ENCODE measurements around the gene SND1. TPM values are rescaled to one million over a fixed set of nuclear protein-coding genes. Genes with fewer than 3 reads are reported as not detected.

SND1 gene
- total RNA-seq, 4 donors from 2014 or later, result 62.0 to 89.4 (median 82.1) TPM

GRCh38 chr7:128036226-128036940 lies 384.4 kb downstream of the SND1 start:
- H3K4me3 ChIP-seq (ENCODE audit: low read depth, poor library complexity, severe bottlenecking), result no peak overlapping the region
- intact Hi-C loops (cut with DNase I; ENCODE audit: low total_unique reads), result no loop called here
- 88 to 90% methylated on average over 4 of the region's 4 CpGs for WGBS, 2 donors
- TF ChIP-seq CTCF (IDR thresholded peaks at IDR 0.05), result no peak
- no peak for TF ChIP-seq POLR2A (IDR thresholded peaks at IDR 0.05)
- no peak for DNase-seq (ENCODE audit: low spot score in 2 of 2)

DNA sequence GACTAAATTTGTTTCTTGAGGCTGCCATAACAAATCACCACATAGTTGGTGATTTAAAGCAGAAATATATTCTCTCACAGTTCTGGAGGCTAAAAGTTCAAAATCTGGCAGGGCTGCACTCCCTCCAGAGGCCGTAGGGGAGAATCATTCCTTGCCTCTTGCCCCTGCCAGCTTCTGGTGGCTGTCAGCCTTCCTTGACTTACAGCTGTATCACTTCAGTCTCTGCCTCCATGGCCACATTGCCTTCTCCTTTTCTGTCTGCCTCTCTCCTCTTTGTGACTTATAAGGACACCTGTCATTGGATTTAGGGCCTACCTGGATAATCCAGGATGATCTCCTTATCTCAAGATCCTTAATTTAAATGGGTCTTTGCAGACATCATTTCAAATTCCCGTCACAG lies 385.1 kb downstream of the SND1 start:
- 94 to 100% methylated on average over 2 of the region's 2 CpGs for WGBS, 2 donors
- intact Hi-C loops (cut with DNase I; ENCODE audit: low total_unique reads), result no loop called here
- no peak for DNase-seq (ENCODE audit: low spot score in 2 of 2)
- TF ChIP-seq POLR2A (IDR thresholded peaks at IDR 0.05) (no peak), CTCF (IDR thresholded peaks at IDR 0.05) (no peak)
- H3K4me3 ChIP-seq (ENCODE audit: low read depth, poor library complexity, severe bottlenecking), result no peak overlapping the region

GRCh38 chr7:128037880-128038619 lies 386.1 kb downstream of the SND1 start:
- no peak for DNase-seq (ENCODE audit: low spot score in 2 of 2)
- TF ChIP-seq CTCF (IDR thresholded peaks at IDR 0.05) (no peak), POLR2A (IDR thresholded peaks at IDR 0.05) (no peak)
- intact Hi-C loops (cut with DNase I; ENCODE audit: low total_unique reads), result no loop called here
- 96 to 97% methylated on average over 8 of the region's 8 CpGs for WGBS, 2 donors
- no peak overlapping the region for H3K4me3 ChIP-seq (ENCODE audit: low read depth, poor library complexity, severe bottlenecking)

GRCh38 chr7:128039544-128039953 lies 387.6 kb downstream of the SND1 start:
- intact Hi-C loops (cut with DNase I; ENCODE audit: low total_unique reads), result no loop called here
- WGBS, 2 donors, result 91 to 96% methylated on average over 4 of the region's 4 CpGs
- DNase-seq (ENCODE audit: low spot score in 2 of 2), result no peak
- H3K4me3 ChIP-seq (ENCODE audit: low read depth, poor library complexity, severe bottlenecking), result no peak overlapping the region
- no peak for TF ChIP-seq CTCF (IDR thresholded peaks at IDR 0.05)
- no peak for TF ChIP-seq POLR2A (IDR thresholded peaks at IDR 0.05)

- TF ChIP-seq CTCF (IDR thresholded peaks at IDR 0.05) (no peak), POLR2A (IDR thresholded peaks at IDR 0.05) (no peak)
- intact Hi-C loops (cut with DNase I; ENCODE audit: low total_unique reads), result no loop called here
- 74 to 78% methylated on average over 3 of the region's 3 CpGs for WGBS, 2 donors
- H3K4me3 ChIP-seq (ENCODE audit: low read depth, poor library complexity, severe bottlenecking), result no peak overlapping the region
- DNase-seq (ENCODE audit: low spot score in 2 of 2), result no peak
These were observed 388.2 kb downstream of the SND1 start for GRCh38 chr7:128040205-128040604.
